Coronary artery (tissue), 2 donors: ENCODE measurements around the gene MTERF4.
A peak's percentile ranks its signal among the peaks of the same experiment; 100 is the strongest.

Source experiments
- DNase-seq: peaks from one replicate; pipeline ENCODE4 v3.0.0-alpha.2; 2017; ENCODE audit warnings: low spot score
- H3K27ac ChIP-seq, 2 donors: fragments of 200-600 bp; sonication (generic); one replicate each; pipeline ENCODE4 v1.5.1; 2016 to 2019
- H3K4me3 ChIP-seq: fragments of 200-600 bp; sonication (generic); 2 replicates; pipeline ENCODE4 v1.5.1; 2016; ENCODE audit warnings: mild to moderate bottlenecking, moderate library complexity
- TF ChIP-seq, protein P1 (sequence below): fragments of 200-600 bp; sonication (generic); IDR thresholded peaks from one replicate; pipeline ENCODE4 v1.5.1; 2019; ENCODE audit warnings: antibody characterized with exemption

MTERF4 gene

DNA sequence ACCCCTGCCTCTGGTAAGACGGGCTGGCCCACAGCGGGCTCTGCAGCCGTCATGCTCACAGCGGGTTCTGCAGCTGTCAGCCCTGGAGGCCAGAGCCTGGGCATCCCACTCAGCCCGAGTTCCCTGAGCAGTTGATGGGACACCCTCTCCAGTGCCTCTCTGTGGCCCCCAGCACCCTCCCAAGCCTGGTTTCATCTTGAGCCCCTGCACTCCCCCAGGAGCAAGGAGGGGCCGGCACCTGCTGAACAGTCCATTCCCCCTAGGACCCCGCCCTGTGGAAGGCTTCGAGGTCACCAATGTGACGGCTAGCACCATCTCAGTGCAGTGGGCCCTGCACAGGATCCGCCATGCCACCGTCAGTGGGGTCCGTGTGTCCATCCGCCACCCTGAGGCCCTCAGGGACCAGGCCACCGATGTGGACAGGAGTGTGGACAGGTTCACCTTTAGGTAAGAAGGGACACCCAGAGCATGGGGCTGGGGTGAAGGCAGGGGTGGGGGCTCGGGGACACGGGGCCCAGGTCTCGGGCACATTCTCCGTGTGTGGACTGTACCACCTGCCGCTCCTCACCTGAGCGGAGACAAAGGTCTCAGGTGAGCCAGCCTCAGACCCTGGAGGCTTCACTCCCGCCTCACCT, 34.5 kb downstream of the MTERF4 start:
- TF ChIP-seq, protein P1, sequence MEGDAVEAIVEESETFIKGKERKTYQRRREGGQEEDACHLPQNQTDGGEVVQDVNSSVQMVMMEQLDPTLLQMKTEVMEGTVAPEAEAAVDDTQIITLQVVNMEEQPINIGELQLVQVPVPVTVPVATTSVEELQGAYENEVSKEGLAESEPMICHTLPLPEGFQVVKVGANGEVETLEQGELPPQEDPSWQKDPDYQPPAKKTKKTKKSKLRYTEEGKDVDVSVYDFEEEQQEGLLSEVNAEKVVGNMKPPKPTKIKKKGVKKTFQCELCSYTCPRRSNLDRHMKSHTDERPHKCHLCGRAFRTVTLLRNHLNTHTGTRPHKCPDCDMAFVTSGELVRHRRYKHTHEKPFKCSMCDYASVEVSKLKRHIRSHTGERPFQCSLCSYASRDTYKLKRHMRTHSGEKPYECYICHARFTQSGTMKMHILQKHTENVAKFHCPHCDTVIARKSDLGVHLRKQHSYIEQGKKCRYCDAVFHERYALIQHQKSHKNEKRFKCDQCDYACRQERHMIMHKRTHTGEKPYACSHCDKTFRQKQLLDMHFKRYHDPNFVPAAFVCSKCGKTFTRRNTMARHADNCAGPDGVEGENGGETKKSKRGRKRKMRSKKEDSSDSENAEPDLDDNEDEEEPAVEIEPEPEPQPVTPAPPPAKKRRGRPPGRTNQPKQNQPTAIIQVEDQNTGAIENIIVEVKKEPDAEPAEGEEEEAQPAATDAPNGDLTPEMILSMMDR, result no peak
- DNase-seq, result no peak
- no peak overlapping the region for H3K27ac ChIP-seq
- H3K4me3 ChIP-seq, result no peak overlapping the region

DNA sequence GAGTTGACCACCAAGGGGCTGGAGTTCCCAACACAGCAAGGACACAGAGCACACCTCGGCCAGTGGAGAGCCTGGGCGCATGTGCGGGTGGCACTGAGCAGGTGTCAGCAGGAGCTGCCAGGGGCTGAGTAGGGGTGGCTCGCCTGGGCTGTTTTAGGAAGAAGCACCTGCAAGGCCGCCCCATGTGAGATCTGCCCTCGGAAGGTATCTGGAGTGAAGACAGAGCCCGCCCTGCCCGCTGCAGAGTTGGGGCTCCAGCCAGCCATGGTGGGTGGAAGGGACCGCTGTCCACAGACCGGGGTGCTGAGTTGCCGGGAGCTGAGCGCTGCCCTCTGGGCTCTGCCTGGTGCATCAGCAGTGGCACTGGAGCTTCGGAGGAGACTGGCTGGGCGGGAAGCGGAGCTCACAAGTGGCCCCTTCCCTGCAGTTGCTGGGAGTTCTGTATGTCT, 35.2 kb downstream of the MTERF4 start:
- no peak for DNase-seq
- TF ChIP-seq, protein P1, result no peak
- Histone ChIP-seq H3K4me3 (no peak overlapping the region), H3K27ac (no peak overlapping the region)

DNA sequence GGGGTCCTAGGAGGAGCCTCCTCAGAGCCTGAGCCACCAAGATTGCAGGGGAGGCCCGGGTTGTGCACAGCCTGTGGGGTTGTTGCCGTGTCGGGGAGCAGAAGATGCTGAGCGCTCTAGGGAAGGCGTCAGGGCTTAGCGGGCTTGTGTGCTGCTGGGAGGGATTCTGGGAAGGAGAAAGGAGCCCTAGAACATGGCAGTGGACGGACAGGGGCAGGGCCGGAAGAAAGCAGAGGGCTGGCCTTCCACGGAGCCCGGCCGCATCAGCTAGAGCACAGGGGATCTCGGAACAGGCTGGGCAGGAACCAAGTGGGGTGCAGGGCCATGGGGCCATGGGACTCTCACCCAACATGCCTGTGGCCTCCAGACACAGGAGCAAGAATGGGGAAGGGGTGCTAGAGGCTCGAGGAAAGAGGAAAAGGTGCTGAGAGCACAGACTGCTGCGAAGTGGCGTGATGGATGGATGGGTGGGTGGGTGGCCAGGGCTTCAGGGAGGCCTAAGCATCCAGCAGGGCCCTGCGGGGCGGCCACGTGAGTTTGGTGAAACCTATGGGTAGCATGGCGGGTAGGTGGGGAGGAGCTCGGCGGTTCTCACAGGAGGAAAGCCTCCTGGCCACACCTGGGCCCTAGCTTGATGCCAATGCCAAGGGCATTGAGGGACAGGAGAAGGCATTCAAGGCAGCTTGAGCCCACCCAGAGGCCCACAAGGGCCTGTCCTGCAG, 35.8 kb downstream of the MTERF4 start:
- no peak overlapping the region for H3K4me3 ChIP-seq
- H3K27ac ChIP-seq, result no peak overlapping the region
- no peak for DNase-seq
- TF ChIP-seq, protein P1, result no peak

DNA sequence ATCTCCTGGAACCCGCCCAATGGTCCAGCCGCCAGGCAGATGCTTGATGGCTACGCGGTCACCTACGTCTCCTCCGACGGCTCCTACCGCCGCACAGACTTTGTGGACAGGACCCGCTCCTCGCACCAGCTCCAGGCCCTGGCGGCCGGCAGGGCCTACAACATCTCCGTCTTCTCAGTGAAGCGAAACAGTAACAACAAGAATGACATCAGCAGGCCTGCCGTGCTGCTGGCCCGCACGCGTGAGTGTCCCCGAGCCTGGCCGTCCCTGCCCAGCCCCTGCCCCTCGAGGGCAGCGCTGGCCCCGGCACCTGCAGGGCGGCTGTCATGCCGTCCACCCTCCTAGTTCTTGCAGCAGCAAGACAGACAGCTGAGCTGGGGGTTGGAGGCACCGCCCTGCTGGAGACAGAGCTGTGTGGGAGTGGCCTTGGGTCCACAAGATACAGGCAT, 36.7 kb downstream of the MTERF4 start:
- H3K27ac ChIP-seq, result no peak overlapping the region
- DNase-seq, result no peak
- TF ChIP-seq, protein P1, result no peak
- H3K4me3 ChIP-seq, result no peak overlapping the region

DNA sequence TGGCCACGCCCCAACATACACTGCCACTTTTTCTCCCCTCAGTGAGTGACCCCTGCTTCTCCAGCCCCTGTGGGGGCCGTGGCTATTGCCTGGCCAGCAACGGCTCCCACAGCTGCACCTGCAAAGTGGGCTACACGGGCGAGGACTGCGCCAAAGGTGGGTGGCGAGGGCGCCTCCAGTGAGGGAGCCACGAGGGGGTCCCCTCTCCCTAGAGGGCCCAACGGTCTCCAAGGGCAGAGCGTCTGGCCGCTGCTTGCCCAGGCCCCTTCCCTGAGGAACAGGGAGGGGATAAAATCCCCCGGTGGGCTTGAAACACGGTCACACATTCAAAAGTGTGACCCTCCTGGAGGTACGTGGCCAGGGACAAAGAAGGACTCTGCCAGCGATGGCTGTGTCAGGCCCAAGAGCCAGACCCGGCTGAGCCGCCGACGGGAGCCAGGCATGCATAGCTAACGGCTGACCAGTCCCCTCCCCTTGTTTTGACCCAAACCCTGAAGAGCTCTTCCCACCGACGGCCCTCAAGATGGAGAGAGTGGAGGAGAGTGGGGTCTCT, 37.2 kb downstream of the MTERF4 start:
- no peak overlapping the region for H3K4me3 ChIP-seq
- TF ChIP-seq, protein P1, result no peak
- no peak for DNase-seq
- H3K27ac ChIP-seq, result peak overlapping the region in 1 of 2 donors; percentile 15

DNA sequence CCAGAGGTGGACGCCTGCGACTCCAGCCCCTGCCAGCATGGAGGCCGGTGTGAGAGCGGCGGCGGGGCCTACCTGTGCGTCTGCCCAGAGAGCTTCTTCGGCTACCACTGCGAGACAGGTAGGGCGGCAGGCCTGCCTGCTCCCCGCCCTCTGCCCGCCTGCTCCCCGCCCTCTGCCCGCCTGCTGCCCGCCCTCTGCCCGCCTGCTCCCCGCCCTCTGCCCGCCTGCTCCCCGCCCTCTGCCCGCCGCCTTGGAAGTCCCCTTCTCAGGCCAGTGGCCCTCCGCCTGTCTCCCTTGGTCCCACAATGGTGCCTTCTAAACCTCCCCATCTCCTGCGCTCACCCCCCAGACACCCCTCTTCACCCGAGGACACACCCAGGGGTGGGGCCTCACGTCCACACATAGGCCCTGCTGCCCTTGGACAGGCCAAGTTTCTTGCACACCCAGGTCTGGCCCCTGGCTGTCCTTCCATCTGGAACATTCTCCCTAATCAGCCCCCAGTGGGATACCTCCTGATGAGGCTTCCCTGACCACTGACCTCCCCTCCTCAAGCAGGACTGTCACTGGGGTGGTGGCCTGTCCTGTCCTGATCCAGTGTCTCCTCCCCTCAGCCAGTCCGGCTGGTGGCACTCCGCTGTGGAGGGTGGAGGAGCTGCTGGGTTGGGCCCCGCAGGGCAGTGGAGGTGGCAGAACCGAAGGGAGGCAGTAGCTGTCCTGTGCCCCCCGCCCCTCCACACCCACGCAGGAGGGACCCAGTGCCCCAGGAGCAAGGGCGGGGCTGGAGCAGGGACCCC, 37.9 kb downstream of the MTERF4 start:
- TF ChIP-seq, protein P1, result no peak
- DNase-seq, result no peak
- no peak overlapping the region for H3K4me3 ChIP-seq
- H3K27ac ChIP-seq, result peak overlapping the region in 1 of 2 donors; percentile 15
